Activated CD8-positive, alpha-beta T cell treated with anti-CD3 and anti-CD28 coated beads for 36 hours (primary cell): ENCODE data around the gene SDC3. TPM values are rescaled to one million over a fixed set of nuclear protein-coding genes. Genes with fewer than 3 reads are reported as not detected.

Experiments
- ATAC-seq: fragments of 200-7000 bp; cut with Tn5 transposase; one replicate; pipeline ENCODE4 v1.10.0; 2021; ENCODE audit warnings: mild to moderate bottlenecking, moderate library complexity
- CTCF ChIA-PET: fragments of 350-600 bp; sonication (Branson Sonifier 250); formaldehyde crosslinking; loops from one replicate; lab custom pipeline; 2021; ENCODE audit warnings: antibody characterized with exemption; lab: Charles Lee
- POLR2A ChIA-PET: fragments of 350-600 bp; sonication (Branson Sonifier 250); formaldehyde crosslinking; loops from one replicate; lab custom pipeline; 2021; ENCODE audit warnings: antibody characterized with exemption; lab: Charles Lee
- DNase-seq: peaks from one replicate; pipeline ENCODE4 v3.0.0-alpha.2; 2020
- H3K27ac Mint-ChIP-seq: one replicate; pipeline ENCODE4 v1.8.0; 2021; ENCODE audit warnings: mild to moderate bottlenecking, mixed read lengths
- H3K27me3 Mint-ChIP-seq: one replicate; pipeline ENCODE4 v1.8.0; 2021; ENCODE audit warnings: mixed read lengths
- H3K36me3 Mint-ChIP-seq: one replicate; pipeline ENCODE4 v1.8.0; 2021; ENCODE audit warnings: low read depth, mixed read lengths
- H3K4me1 Mint-ChIP-seq: one replicate; pipeline ENCODE4 v1.8.0; 2021; ENCODE audit warnings: low read depth, mixed read lengths
- H3K4me3 Mint-ChIP-seq: one replicate; pipeline ENCODE4 v1.8.0; 2021; ENCODE audit warnings: mild to moderate bottlenecking, moderate library complexity, mixed read lengths
- H3K9me3 Mint-ChIP-seq: one replicate; pipeline ENCODE4 v1.8.0; 2021; ENCODE audit warnings: mixed read lengths
- CTCF ChIP-seq: fragments of 200-600 bp; IDR thresholded peaks from one replicate; pipeline ENCODE4 v1.8.0; 2022; ENCODE audit warnings: antibody characterized with exemption, mild to moderate bottlenecking
- intact Hi-C: fragments of 100-400 bp; cut with micrococcal nuclease; formaldehyde crosslinking; loops from one replicate; pipeline ENCODE4 v1.10.0; 2022
- total RNA-seq, 2 experiments: library from RNA; stranded (reverse); gene quantifications; one replicate each; pipeline ENCODE4 v1.2.3, GENCODE V29; 2021

Gene SDC3
- total RNA-seq, 2 experiments from 2014 or later: 0.04 to 0.14 TPM

GRCh38 chr1:30893776-30894507 lies 14.6 kb downstream of the SDC3 start:
- H3K4me1 Mint-ChIP-seq: peaks cover 3% of the 10 kb centered on the region
- H3K27me3 Mint-ChIP-seq: peaks cover 10% of the 10 kb centered on the region
- intact Hi-C loops: no loop called here
- ChIA-PET POLR2A (no interaction called here), CTCF (no interaction called here)
- no peak overlapping the region for H3K27ac Mint-ChIP-seq
- DNase-seq (no peak), ATAC-seq (no peak)
- TF ChIP-seq CTCF: no peak
- H3K9me3 Mint-ChIP-seq: no peaks in the 10 kb centered on the region
- H3K4me3 Mint-ChIP-seq: no peak overlapping the region
- H3K36me3 Mint-ChIP-seq: no peaks in the 10 kb centered on the region

GRCh38 chr1:30892671-30893073 lies 15.9 kb downstream of the SDC3 start:
- Mint-ChIP-seq H3K27me3 (peaks cover 9% of the 10 kb centered on the region), H3K4me3 (no peak overlapping the region), H3K4me1 (peaks cover 3% of the 10 kb centered on the region), H3K27ac (no peak overlapping the region), H3K9me3 (no peaks in the 10 kb centered on the region), H3K36me3 (no peaks in the 10 kb centered on the region)
- ChIA-PET POLR2A (no interaction called here), CTCF (interaction anchor here (1.3 to 1.8 kb wide), 2 partner anchors 13 to 90 kb away, joined by 4 read pairs; no protein-coding TSS in a partner anchor)
- DNase-seq: no peak
- no peak for TF ChIP-seq CTCF
- intact Hi-C loops: no loop called here
- ATAC-seq: no peak

GRCh38 chr1:30891227-30891552 lies 17.4 kb downstream of the SDC3 start:
- TF ChIP-seq CTCF: no peak
- Mint-ChIP-seq H3K4me1 (peaks cover 3% of the 10 kb centered on the region), H3K4me3 (no peak overlapping the region), H3K27me3 (peaks cover 10% of the 10 kb centered on the region), H3K36me3 (no peaks in the 10 kb centered on the region), H3K27ac (no peak overlapping the region), H3K9me3 (no peaks in the 10 kb centered on the region)
- POLR2A ChIA-PET: no interaction called here
- intact Hi-C loops: no loop called here
- DNase-seq (no peak), ATAC-seq (no peak)
- CTCF ChIA-PET: no interaction called here

GRCh38 chr1:30890502-30891226 lies 17.9 kb downstream of the SDC3 start:
- no peak for ATAC-seq
- Mint-ChIP-seq H3K36me3 (no peaks in the 10 kb centered on the region), H3K27ac (no peak overlapping the region), H3K4me1 (peaks cover 3% of the 10 kb centered on the region), H3K9me3 (no peaks in the 10 kb centered on the region), H3K4me3 (no peak overlapping the region), H3K27me3 (peaks cover 11% of the 10 kb centered on the region)
- TF ChIP-seq CTCF: no peak
- DNase-seq: no peak
- intact Hi-C loops: no loop called here
- ChIA-PET CTCF (interaction anchor here (1.2 kb wide), 1 partner anchor 111 kb away, joined by 4 read pairs; no protein-coding TSS in a partner anchor), POLR2A (no interaction called here)

- peaks cover 15% of the 10 kb centered on the region for H3K27me3 Mint-ChIP-seq
- no peak overlapping the region for H3K27ac Mint-ChIP-seq
- ChIA-PET CTCF (interaction anchor here (1.2 to 1.3 kb wide), 2 partner anchors 106 to 110 kb away, joined by 4 read pairs; no protein-coding TSS in a partner anchor), POLR2A (no interaction called here)
- H3K9me3 Mint-ChIP-seq: no peaks in the 10 kb centered on the region
- ATAC-seq (no peak), DNase-seq (no peak)
- TF ChIP-seq CTCF: no peak
- intact Hi-C loops: no loop called here
- peaks cover 3% of the 10 kb centered on the region for H3K4me1 Mint-ChIP-seq
- H3K4me3 Mint-ChIP-seq: no peak overlapping the region
- H3K36me3 Mint-ChIP-seq: no peaks in the 10 kb centered on the region
Observed at GRCh38 chr1:30889511-30889910, 19.0 kb downstream of the SDC3 start.
